GM19467 (cell line): Measurements from ENCODE around the gene SAP30BP.

Experiments
- ATAC-seq: cut with Tn5 transposase; IDR thresholded peaks from one replicate; pipeline ENCODE4 v1.9.1; 2021; ENCODE audit warnings: mild to moderate bottlenecking, moderate library complexity; ENCODE audit not compliant: unreplicated experiment

The SAP30BP gene

GRCh38 chr17:75707079-75707571, 40.0 kb downstream of the SAP30BP start:
- ATAC-seq = no peak

GRCh38 chr17:75712446-75712845, 45.3 kb downstream of the SAP30BP start:
- ATAC-seq = no peak

- ATAC-seq = no peak
These were observed 52.6 kb downstream of the SAP30BP start for GRCh38 chr17:75719732-75720131.

GRCh38 chr17:75720656-75721462, 53.7 kb downstream of the SAP30BP start, which contains the start of gene ITGB4:
ITGB4 (plus strand) TSS chr17:75721459; CDS start chr17:75724704, 3,245 bp downstream.
- no peak for ATAC-seq

- no peak for ATAC-seq
These were observed 54.4 kb downstream of the SAP30BP start for GRCh38 chr17:75721463-75722011.

- ATAC-seq = no peak
These were observed 54.9 kb downstream of the SAP30BP start for GRCh38 chr17:75722076-75722475.

GRCh38 chr17:75722542-75723095, 55.5 kb downstream of the SAP30BP start:
- no peak for ATAC-seq

- ATAC-seq = no peak
These were observed 56.2 kb downstream of the SAP30BP start for GRCh38 chr17:75723171-75723930.

GRCh38 chr17:75724016-75725003, 57.2 kb downstream of the SAP30BP start:
- ATAC-seq = no peak

- ATAC-seq = no peak
These were observed 58.4 kb downstream of the SAP30BP start for GRCh38 chr17:75725504-75725903.

GRCh38 chr17:75727391-75727790, 60.3 kb downstream of the SAP30BP start:
- no peak for ATAC-seq

- no peak for ATAC-seq
These were observed 62.2 kb downstream of the SAP30BP start for GRCh38 chr17:75729351-75729750.

- ATAC-seq = no peak
These were observed 62.9 kb downstream of the SAP30BP start for GRCh38 chr17:75730065-75730464.

GRCh38 chr17:75731086-75731715, 64.1 kb downstream of the SAP30BP start:
- ATAC-seq = no peak

GRCh38 chr17:75731716-75732498, 64.8 kb downstream of the SAP30BP start:
- no peak for ATAC-seq

GRCh38 chr17:75733471-75733870, 66.3 kb downstream of the SAP30BP start:
- no peak for ATAC-seq

GRCh38 chr17:75734674-75735294, 67.6 kb downstream of the SAP30BP start:
- no peak for ATAC-seq

- no peak for ATAC-seq
These were observed 69.2 kb downstream of the SAP30BP start for GRCh38 chr17:75736173-75736835.
